ENCODE results near the gene ZNF777.

DNA sequence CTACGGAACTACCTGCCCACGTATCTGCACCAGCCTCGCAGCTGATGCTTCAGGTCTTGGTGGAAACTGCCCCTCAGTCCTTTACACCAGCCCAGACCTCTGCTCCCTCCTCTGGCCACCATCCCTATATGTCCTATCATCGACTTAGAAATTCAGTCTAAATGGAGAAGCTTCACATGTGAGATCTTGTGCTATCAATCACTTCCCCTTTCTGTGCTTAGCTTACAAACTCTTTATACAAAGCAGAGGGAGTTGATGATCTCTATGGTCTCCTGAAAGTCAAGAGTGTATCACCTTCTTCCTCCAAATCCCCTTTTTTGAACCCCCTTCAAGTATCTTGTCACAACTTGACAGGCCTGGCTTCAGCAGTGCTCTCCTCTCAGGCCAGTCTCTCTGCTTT, 30.7 kb downstream of the ZNF777 start:
- TF ChIP-seq CTCF (IDR thresholded peaks at IDR 0.05; ENCODE audit: poor library complexity) (no peak), EZH2phosphoT487 (IDR thresholded peaks at IDR 0.05; ENCODE audit: low read depth, severe bottlenecking, unreplicated experiment) (no peak)
